Lower leg skin (tissue), 3 donors: ENCODE results near the gene SFXN4.
"Not testable (repeated sequence)": the region's sequence is repeated elsewhere in the genome, so short reads cannot be mapped to it uniquely, and the experiment has no call there.

Source experiments
- CTCF ChIP-seq, 3 donors: fragments of 450-650 bp; IDR thresholded peaks; one replicate each; pipeline ENCODE4 v1.5.1; 2016; ENCODE audit warnings: antibody characterized with exemption in 3 of 3, mild to moderate bottlenecking in 3 of 3, moderate library complexity in 2 of 3
- POLR2A ChIP-seq, 2 donors: fragments of 450-650 bp; IDR thresholded peaks; one replicate each; pipeline ENCODE4 v1.6.1; 2016 to 2017; ENCODE audit warnings: antibody characterized with exemption in 2 of 2, mild to moderate bottlenecking in 1 of 2, moderate library complexity in 1 of 2

- not testable (repeated sequence) for TF ChIP-seq POLR2A, CTCF (IDR thresholded peaks at IDR 0.05)
These were observed 27.6 kb downstream of the SFXN4 start for GRCh38 chr10:119137878-119138277.
